NB4 (cell line): ENCODE measurements around the gene DNMT3A.

Experiments
- DNase-seq: peaks from one replicate; pipeline ENCODE4 v3.0.0; 2010; ENCODE audit warnings: low read depth
- H3K4me3 ChIP-seq: one replicate; pipeline ENCODE4 v1.5.1; 2011; ENCODE audit warnings: mild to moderate bottlenecking, low read depth, low read length, moderate library complexity
- MAX ChIP-seq: IDR thresholded peaks from 2 replicates; pipeline ENCODE4 v1.6.1; 2011; ENCODE audit warnings: low read depth, low read length
- MYC ChIP-seq: IDR thresholded peaks from 2 replicates; pipeline ENCODE4 v1.6.1; 2011; ENCODE audit warnings: low read depth, low read length
- POLR2A ChIP-seq: IDR thresholded peaks from 2 replicates; pipeline ENCODE4 v1.6.1; 2011; ENCODE audit warnings: mild to moderate bottlenecking; ENCODE audit not compliant: insufficient read length; ENCODE audit errors: extremely low read depth
- TF ChIP-seq, protein P1 (sequence below): IDR thresholded peaks from one replicate; pipeline ENCODE4 v1.5.1; 2012; ENCODE audit warnings: low read depth, low read length

The DNMT3A gene

DNA sequence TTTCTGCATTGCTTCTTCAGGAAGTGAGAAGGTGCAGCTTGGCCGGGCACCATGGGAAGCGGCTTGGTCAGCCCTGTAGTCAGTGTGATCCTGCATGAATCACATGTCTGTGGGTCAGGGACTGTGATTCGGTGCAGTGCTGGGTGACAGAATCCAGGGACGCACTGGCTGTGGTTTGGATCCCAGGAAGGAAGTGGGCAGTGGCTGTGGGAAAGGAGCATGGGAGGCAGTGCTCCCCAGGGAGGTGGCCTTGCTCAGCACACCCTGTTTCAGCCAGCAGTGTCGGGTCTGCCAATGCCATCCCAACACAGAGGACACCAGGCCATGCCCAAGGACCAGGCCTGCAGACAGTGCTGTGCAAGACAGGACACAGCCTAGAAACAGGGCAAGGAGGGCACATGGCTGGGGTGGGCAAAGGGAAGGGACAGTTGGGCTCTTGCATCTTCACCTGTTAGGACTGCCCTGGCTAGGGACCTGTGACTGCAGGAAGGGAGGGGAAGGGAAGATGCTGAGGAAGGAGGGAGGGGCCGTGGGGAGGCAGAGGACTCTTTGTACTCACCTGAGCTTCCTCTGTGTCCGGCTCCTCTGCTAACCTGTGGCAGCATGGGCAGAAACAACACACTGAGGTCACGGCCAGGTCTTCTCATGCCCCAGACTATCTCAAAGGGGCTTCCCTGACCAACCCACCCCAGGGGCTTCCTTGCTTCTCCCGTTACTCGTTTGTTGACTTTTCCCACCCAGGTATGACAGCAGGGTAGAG lies 37.2 kb upstream of the DNMT3A start:
- TF ChIP-seq MAX (no peak), POLR2A (no peak), MYC (no peak)
- TF ChIP-seq, protein P1, sequence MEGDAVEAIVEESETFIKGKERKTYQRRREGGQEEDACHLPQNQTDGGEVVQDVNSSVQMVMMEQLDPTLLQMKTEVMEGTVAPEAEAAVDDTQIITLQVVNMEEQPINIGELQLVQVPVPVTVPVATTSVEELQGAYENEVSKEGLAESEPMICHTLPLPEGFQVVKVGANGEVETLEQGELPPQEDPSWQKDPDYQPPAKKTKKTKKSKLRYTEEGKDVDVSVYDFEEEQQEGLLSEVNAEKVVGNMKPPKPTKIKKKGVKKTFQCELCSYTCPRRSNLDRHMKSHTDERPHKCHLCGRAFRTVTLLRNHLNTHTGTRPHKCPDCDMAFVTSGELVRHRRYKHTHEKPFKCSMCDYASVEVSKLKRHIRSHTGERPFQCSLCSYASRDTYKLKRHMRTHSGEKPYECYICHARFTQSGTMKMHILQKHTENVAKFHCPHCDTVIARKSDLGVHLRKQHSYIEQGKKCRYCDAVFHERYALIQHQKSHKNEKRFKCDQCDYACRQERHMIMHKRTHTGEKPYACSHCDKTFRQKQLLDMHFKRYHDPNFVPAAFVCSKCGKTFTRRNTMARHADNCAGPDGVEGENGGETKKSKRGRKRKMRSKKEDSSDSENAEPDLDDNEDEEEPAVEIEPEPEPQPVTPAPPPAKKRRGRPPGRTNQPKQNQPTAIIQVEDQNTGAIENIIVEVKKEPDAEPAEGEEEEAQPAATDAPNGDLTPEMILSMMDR: no peak
- peak; percentile 55 for DNase-seq
- H3K4me3 ChIP-seq: no peak overlapping the region

DNA sequence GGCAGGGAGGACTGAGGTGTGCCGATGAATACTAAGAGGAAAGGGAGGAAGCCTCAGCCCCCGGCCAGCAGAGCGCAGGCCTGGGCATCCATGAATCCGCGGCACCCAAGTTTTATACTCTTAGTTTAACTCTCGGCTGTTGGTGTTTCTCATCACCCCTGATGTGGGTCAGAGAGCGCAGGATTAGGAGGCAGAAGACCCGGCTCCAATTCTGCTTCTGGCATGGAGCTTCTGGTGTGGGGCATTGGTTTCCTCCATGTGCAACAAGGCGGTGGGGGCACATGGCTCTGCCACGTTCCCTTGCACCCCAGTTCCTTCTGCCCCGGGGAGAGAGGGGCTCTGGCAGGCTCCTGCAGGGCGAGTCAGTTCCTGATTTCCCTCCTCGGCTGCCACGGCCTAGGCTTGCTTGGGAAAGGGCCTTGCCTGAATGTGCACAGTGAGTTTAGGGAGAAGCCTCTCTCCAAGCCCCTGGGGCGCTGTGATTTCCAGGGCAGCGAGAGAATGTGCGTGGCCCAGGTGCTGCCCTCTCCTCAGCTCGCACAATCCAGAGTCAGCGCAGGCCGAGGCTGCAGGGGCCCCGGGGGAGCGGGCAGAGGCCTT lies 36.2 kb upstream of the DNMT3A start:
- no peak for DNase-seq
- no peak overlapping the region for H3K4me3 ChIP-seq
- no peak for TF ChIP-seq POLR2A
- TF ChIP-seq MYC: no peak
- TF ChIP-seq, protein P1: no peak
- no peak for TF ChIP-seq MAX

DNA sequence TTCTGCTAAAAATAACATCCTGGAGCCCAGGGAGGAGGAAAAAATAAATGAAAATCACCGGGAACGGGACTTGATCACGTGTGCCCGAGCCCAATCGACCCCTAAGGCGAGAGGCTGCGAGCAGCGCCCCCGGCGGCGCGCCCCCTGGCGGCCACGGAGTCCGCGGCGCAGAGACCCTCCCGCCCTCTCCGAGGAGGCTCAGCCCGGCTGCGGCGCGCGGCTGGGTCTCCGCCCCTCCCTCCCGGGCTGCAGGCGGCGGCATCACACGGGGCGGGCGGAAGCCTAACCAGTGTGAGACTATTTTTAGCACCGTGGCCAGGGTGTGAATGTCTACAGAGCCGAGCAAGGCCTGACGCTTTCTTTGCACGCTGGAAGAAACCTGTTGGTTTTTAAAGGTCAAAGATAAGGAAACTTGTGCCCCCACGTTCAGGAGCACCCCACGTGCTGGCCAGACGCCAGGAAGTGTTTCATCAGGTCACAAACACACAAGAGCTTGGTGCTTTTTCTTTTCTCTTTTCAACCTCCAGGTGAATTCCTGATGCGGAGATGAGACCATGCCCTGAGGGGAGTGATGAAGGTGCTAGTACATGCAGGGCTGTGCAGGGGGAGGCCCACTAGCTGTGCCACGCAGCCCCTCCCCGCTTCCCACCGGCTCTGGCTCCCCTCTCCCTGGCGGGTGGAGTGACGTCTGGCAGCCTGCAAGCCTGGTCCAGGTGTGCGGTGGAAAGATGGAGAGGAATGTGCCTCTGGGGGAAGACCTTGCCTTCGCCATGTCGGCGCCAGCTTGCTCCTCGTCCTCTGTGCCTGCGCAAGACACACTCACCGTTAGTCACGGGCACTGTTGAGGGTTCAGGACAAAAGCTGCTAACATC lies 35.3 kb upstream of the DNMT3A start:
- no peak overlapping the region for H3K4me3 ChIP-seq
- TF ChIP-seq MYC (peak; percentile 42), MAX (peak; percentile 72), POLR2A (peak; percentile 43)
- TF ChIP-seq, protein P1: peak; percentile 78
- DNase-seq: peak; percentile 95

DNA sequence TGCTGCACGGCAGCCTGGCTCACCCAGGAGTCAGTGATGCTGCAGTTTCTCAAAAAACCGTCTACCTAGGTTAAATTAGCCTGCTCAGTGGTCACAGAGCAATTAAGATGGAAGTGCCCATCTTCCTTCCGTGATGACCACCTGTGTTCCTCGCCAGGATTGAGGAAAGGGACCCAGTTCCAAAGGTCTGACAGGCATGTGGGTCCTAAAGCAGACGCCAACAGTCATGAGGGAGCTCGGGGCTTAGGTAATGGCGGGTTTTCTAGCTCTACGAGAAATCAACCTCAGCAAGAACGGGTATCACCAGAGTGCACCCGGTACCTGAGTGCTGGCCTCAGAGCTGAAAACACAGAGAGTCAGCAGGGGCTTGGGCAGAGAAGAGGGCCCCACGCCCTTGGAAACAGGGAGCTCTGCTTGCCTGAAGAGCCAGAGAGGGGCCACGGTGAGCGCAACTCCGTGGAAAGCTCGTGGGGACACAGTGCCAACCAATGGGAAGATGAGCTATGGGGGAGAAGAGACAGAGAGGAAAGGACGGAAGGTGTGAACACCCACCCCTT lies 34.3 kb upstream of the DNMT3A start:
- H3K4me3 ChIP-seq: no peak overlapping the region
- TF ChIP-seq, protein P1: no peak
- TF ChIP-seq MAX (no peak), POLR2A (no peak), MYC (no peak)

GRCh38 chr2:25375371-25375988 lies 33.8 kb upstream of the DNMT3A start:
- TF ChIP-seq MAX: no peak
- TF ChIP-seq, protein P1: no peak
- no peak for TF ChIP-seq POLR2A
- no peak for TF ChIP-seq MYC
- no peak for DNase-seq
- H3K4me3 ChIP-seq: no peak overlapping the region

More for the DNA sequence above, 34.3 kb upstream of the DNMT3A start:
- no peak for DNase-seq
